HEK293 (cell line): Measurements from ENCODE around the gene ROBO1.

Experiments
- CTCF ChIA-PET: fragments of 350-600 bp; formaldehyde crosslinking; extraction: SDS; loops from one replicate; lab custom pipeline; 2021; ENCODE audit warnings: antibody characterized with exemption; lab: Yijun Ruan, JAX
- POLR2A ChIA-PET: fragments of 300-600 bp; formaldehyde crosslinking; extraction: SDS; loops from one replicate; lab custom pipeline; 2020; ENCODE audit warnings: antibody characterized with exemption, inconsistent platforms; lab: Yijun Ruan, JAX
- H3K27ac ChIP-seq: fragments of 200-500 bp; sonication (Bioruptor generic); 2 replicates; pipeline ENCODE4 v1.5.1; 2014; ENCODE audit warnings: low read depth, low read length, control low read depth, inconsistent platforms; ENCODE audit errors: extremely low read depth
- H3K36me3 ChIP-seq, 2 experiments: fragments of 200-500 bp in 1 of 2; sonication (Bioruptor generic) in 1 of 2; 1 replicate in 1 of 2; 2 replicates in 1 of 2; pipeline ENCODE4 v1.5.1; 2014 to 2017; ENCODE audit warnings: inconsistent platforms in 2 of 2, low read length in 2 of 2; ENCODE audit not compliant: control insufficient read depth in 2 of 2, insufficient read depth in 1 of 2
- H3K4me1 ChIP-seq: fragments of 200-500 bp; sonication (Bioruptor generic); 2 replicates; pipeline ENCODE4 v1.5.1; 2014; ENCODE audit warnings: mild to moderate bottlenecking, low read length, inconsistent platforms; ENCODE audit not compliant: control insufficient read depth, insufficient read depth
- H3K4me3 ChIP-seq: 2 replicates; pipeline ENCODE4 v1.5.1; 2011; ENCODE audit warnings: low read depth, mild to moderate bottlenecking, control low read depth, low read length, moderate library complexity
- H3K9me3 ChIP-seq: fragments of 200-500 bp; sonication (Bioruptor generic); 2 replicates; pipeline ENCODE4 v1.5.1; 2014; ENCODE audit warnings: low read depth, low read length, inconsistent platforms; ENCODE audit not compliant: control insufficient read depth, insufficient read depth
- GLIS1 ChIP-seq: fragments of 450-650 bp; formaldehyde crosslinking; IDR thresholded peaks from 2 replicates; pipeline ENCODE4 v1.5.1; 2016; ENCODE audit warnings: missing biosample characterization, missing genetic modification characterization
- KLF10 ChIP-seq: fragments of 450-650 bp; IDR thresholded peaks from 2 replicates; pipeline ENCODE4 v1.5.1; 2018; ENCODE audit warnings: missing biosample characterization, mild to moderate bottlenecking, missing genetic modification characterization
- SP7 ChIP-seq: fragments of 450-650 bp; formaldehyde crosslinking; IDR thresholded peaks from 2 replicates; pipeline ENCODE4 v1.5.1; 2016; ENCODE audit warnings: missing biosample characterization, missing genetic modification characterization
- ZIC2 ChIP-seq: fragments of 450-650 bp; formaldehyde crosslinking; IDR thresholded peaks from 2 replicates; pipeline ENCODE4 v1.5.1; 2016; ENCODE audit warnings: missing biosample characterization, missing genetic modification characterization
- ZNF10 ChIP-seq: fragments of 450-650 bp; formaldehyde crosslinking; IDR thresholded peaks from 2 replicates; pipeline ENCODE4 v1.5.1; 2017; ENCODE audit warnings: missing biosample characterization, missing genetic modification characterization
- ZNF558 ChIP-seq: fragments of 450-650 bp; formaldehyde crosslinking; IDR thresholded peaks from 2 replicates; pipeline ENCODE4 v1.5.1; 2016; ENCODE audit warnings: missing biosample characterization, missing genetic modification characterization
- ZNF645 ChIP-seq: fragments of 450-650 bp; formaldehyde crosslinking; IDR thresholded peaks from 2 replicates; pipeline ENCODE4; 2016; ENCODE audit warnings: missing biosample characterization, missing genetic modification characterization
- ZNF692 ChIP-seq: fragments of 450-650 bp; formaldehyde crosslinking; IDR thresholded peaks from 2 replicates; pipeline ENCODE4 v1.5.1; 2016; ENCODE audit warnings: missing biosample characterization, missing genetic modification characterization
- ZNF701 ChIP-seq: fragments of 450-650 bp; formaldehyde crosslinking; IDR thresholded peaks from 2 replicates; pipeline ENCODE4 v1.5.1; 2016; ENCODE audit warnings: missing biosample characterization, missing genetic modification characterization
- TF ChIP-seq, protein P1 (sequence below): fragments of 450-650 bp; IDR thresholded peaks from 2 replicates; pipeline ENCODE4 v1.5.1; 2018; ENCODE audit warnings: missing biosample characterization, mild to moderate bottlenecking, missing genetic modification characterization
- TF ChIP-seq, protein P2 (sequence below): fragments of 450-650 bp; formaldehyde crosslinking; IDR thresholded peaks from 2 replicates; pipeline ENCODE4 v1.5.1; 2016; ENCODE audit warnings: missing biosample characterization, missing genetic modification characterization, borderline replicate concordance
- TF ChIP-seq, protein P3 (sequence below): fragments of 450-650 bp; formaldehyde crosslinking; IDR thresholded peaks from 2 replicates; pipeline ENCODE4 v1.5.1; 2016; ENCODE audit warnings: missing biosample characterization, missing genetic modification characterization

Gene ROBO1

GRCh38 chr3:78827618-78828017 lies 940.2 kb downstream of the ROBO1 start:
- Histone ChIP-seq H3K4me1 (no peaks in the 10 kb centered on the region; the same call in 1 of the 2 replicates), H3K27ac (no peak overlapping the region), H3K9me3 (no peaks in the 10 kb centered on the region), H3K36me3 (no peaks in the 10 kb centered on the region), H3K4me3 (no peak overlapping the region)
- TF ChIP-seq, protein P1, sequence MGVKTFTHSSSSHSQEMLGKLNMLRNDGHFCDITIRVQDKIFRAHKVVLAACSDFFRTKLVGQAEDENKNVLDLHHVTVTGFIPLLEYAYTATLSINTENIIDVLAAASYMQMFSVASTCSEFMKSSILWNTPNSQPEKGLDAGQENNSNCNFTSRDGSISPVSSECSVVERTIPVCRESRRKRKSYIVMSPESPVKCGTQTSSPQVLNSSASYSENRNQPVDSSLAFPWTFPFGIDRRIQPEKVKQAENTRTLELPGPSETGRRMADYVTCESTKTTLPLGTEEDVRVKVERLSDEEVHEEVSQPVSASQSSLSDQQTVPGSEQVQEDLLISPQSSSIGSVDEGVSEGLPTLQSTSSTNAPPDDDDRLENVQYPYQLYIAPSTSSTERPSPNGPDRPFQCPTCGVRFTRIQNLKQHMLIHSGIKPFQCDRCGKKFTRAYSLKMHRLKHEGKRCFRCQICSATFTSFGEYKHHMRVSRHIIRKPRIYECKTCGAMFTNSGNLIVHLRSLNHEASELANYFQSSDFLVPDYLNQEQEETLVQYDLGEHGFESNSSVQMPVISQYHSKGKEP (tag by site-specific recombination), result no peak
- TF ChIP-seq ZNF10 (tag by site-specific recombination), result peak; percentile 95
- POLR2A ChIA-PET, result no interaction called here
- CTCF ChIA-PET, result no interaction called here

DNA sequence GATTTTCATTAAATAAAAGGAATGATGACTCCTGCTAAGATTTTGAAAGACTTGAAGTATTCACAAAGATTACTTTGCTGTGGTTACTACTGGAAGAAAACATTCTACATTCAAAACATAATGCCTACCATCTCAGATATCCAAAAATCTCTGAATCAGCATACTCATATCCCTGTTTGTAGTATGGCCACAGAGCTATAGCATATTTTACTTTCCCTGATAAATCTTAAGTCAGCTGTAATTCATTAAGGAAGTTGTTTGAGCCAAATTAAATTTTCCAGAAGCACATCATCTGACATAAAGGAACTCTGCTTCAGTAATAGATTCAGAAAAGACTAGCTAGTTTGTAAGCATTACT lies 942.0 kb downstream of the ROBO1 start:
- ChIA-PET CTCF (interaction anchor here (0.6 kb wide), 1 partner anchor 26 kb away, joined by 3 read pairs; no protein-coding TSS in a partner anchor), POLR2A (no interaction called here)
- no peak overlapping the region for H3K4me3 ChIP-seq
- H3K36me3 ChIP-seq, result no peaks in the 10 kb centered on the region
- no peaks in the 10 kb centered on the region for H3K9me3 ChIP-seq
- TF ChIP-seq, protein P2, sequence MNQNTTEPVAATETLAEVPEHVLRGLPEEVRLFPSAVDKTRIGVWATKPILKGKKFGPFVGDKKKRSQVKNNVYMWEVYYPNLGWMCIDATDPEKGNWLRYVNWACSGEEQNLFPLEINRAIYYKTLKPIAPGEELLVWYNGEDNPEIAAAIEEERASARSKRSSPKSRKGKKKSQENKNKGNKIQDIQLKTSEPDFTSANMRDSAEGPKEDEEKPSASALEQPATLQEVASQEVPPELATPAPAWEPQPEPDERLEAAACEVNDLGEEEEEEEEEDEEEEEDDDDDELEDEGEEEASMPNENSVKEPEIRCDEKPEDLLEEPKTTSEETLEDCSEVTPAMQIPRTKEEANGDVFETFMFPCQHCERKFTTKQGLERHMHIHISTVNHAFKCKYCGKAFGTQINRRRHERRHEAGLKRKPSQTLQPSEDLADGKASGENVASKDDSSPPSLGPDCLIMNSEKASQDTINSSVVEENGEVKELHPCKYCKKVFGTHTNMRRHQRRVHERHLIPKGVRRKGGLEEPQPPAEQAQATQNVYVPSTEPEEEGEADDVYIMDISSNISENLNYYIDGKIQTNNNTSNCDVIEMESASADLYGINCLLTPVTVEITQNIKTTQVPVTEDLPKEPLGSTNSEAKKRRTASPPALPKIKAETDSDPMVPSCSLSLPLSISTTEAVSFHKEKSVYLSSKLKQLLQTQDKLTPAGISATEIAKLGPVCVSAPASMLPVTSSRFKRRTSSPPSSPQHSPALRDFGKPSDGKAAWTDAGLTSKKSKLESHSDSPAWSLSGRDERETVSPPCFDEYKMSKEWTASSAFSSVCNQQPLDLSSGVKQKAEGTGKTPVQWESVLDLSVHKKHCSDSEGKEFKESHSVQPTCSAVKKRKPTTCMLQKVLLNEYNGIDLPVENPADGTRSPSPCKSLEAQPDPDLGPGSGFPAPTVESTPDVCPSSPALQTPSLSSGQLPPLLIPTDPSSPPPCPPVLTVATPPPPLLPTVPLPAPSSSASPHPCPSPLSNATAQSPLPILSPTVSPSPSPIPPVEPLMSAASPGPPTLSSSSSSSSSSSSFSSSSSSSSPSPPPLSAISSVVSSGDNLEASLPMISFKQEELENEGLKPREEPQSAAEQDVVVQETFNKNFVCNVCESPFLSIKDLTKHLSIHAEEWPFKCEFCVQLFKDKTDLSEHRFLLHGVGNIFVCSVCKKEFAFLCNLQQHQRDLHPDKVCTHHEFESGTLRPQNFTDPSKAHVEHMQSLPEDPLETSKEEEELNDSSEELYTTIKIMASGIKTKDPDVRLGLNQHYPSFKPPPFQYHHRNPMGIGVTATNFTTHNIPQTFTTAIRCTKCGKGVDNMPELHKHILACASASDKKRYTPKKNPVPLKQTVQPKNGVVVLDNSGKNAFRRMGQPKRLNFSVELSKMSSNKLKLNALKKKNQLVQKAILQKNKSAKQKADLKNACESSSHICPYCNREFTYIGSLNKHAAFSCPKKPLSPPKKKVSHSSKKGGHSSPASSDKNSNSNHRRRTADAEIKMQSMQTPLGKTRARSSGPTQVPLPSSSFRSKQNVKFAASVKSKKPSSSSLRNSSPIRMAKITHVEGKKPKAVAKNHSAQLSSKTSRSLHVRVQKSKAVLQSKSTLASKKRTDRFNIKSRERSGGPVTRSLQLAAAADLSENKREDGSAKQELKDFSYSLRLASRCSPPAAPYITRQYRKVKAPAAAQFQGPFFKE (tag by site-specific recombination), result no peak
- TF ChIP-seq, protein P3, sequence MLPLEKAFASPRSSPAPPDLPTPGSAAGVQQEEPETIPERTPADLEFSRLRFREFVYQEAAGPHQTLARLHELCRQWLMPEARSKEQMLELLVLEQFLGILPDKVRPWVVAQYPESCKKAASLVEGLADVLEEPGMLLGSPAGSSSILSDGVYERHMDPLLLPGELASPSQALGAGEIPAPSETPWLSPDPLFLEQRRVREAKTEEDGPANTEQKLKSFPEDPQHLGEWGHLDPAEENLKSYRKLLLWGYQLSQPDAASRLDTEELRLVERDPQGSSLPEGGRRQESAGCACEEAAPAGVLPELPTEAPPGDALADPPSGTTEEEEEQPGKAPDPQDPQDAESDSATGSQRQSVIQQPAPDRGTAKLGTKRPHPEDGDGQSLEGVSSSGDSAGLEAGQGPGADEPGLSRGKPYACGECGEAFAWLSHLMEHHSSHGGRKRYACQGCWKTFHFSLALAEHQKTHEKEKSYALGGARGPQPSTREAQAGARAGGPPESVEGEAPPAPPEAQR (tag by site-specific recombination), result no peak
- no peak for TF ChIP-seq ZNF558 (tag by site-specific recombination)
- TF ChIP-seq ZNF645, result no peak
- TF ChIP-seq ZNF692, result no peak
- no peak for TF ChIP-seq SP7
- TF ChIP-seq, protein P1 (tag by site-specific recombination), result no peak
- no peak for TF ChIP-seq ZNF701 (tag by site-specific recombination)
- no peak for TF ChIP-seq GLIS1 (tag by site-specific recombination)
- TF ChIP-seq ZIC2 (tag by site-specific recombination), result no peak
- no peak for TF ChIP-seq KLF10 (tag by site-specific recombination)
- H3K4me1 ChIP-seq, result no peaks in the 10 kb centered on the region
- no peak overlapping the region for H3K27ac ChIP-seq
